SK-N-SH (cell line): ENCODE results near the gene CASD1. TPM values are rescaled to one million over a fixed set of nuclear protein-coding genes. Genes with fewer than 3 reads are reported as not detected.

Experiments used
- CTCF ChIA-PET: fragments of 300-600, 350-600 bp; formaldehyde crosslinking; extraction: SDS; loops from one replicate; lab custom pipeline; 2021; lab: Yijun Ruan, JAX
- POLR2A ChIA-PET: fragments of 350-600 bp; sonication (Branson Sonifier 250); formaldehyde crosslinking; extraction: SDS; loops from one replicate; lab custom pipeline; 2020; ENCODE audit warnings: antibody characterized with exemption, inconsistent platforms; lab: Yijun Ruan, JAX
- DNase-seq: peaks from one replicate; pipeline ENCODE4 v3.0.0; 2012
- H2AFZ ChIP-seq: fragments of 200-600 bp; sonication (generic); 2 replicates; pipeline ENCODE4 v1.8.1; 2016; ENCODE audit warnings: antibody characterized with exemption, mild to moderate bottlenecking, low read depth
- H3F3A ChIP-seq: fragments of 200-600 bp; sonication (generic); replicated peaks from 2 replicates; pipeline ENCODE3; 2016; ENCODE audit warnings: antibody characterized with exemption, mild to moderate bottlenecking; ENCODE audit not compliant: insufficient read depth
- H3K27ac ChIP-seq, 2 experiments: fragments of 200-500 bp in 1 of 2; fragments of 200-600 bp in 1 of 2; sonication (Bioruptor generic) in 1 of 2; sonication (generic), shearing (Covaris generic) in 1 of 2; 2 replicates each; pipeline versions ENCODE4 v1.5.1 to v1.6.1; 2014 to 2016; ENCODE audit warnings: low read depth in 2 of 2, inconsistent platforms in 1 of 2, low read length in 1 of 2, mild to moderate bottlenecking in 1 of 2, mixed read lengths in 1 of 2
- H3K27me3 ChIP-seq: fragments of 200-600 bp; sonication (generic), shearing (Covaris generic); 2 replicates; pipeline ENCODE4 v1.6.1; 2016; ENCODE audit warnings: mixed run types; ENCODE audit not compliant: insufficient read depth
- H3K36me3 ChIP-seq, 2 experiments: fragments of 200-500 bp in 1 of 2; fragments of 200-600 bp in 1 of 2; sonication (Bioruptor generic) in 1 of 2; sonication (generic) in 1 of 2; replicated peaks in 1 of 2; 2 replicates each; pipeline versions ENCODE3 to v1.5.1; 2014 to 2016; ENCODE audit warnings: low read length in 1 of 2, mild to moderate bottlenecking in 1 of 2; ENCODE audit not compliant: insufficient read depth in 2 of 2, control insufficient read depth in 1 of 2
- H3K4me1 ChIP-seq, 2 experiments: fragments of 200-500 bp in 1 of 2; fragments of 200-600 bp in 1 of 2; sonication (Bioruptor generic) in 1 of 2; sonication (generic), shearing (Covaris generic) in 1 of 2; 2 replicates each; pipeline versions ENCODE4 v1.5.1 to v1.6.1; 2014 to 2016; ENCODE audit warnings: low read depth in 1 of 2, low read length in 1 of 2, mixed run types in 1 of 2; ENCODE audit not compliant: insufficient read depth in 2 of 2, control insufficient read depth in 1 of 2
- H3K4me2 ChIP-seq: fragments of 200-600 bp; sonication (generic), shearing (Covaris generic); 2 replicates; pipeline ENCODE4 v1.6.1; 2017; ENCODE audit warnings: mixed run types
- H3K4me3 ChIP-seq, 2 experiments: fragments of 200-500 bp in 1 of 2; fragments of 200-600 bp in 1 of 2; sonication (Bioruptor generic) in 1 of 2; sonication (generic), shearing (Covaris generic) in 1 of 2; 2 replicates each; pipeline versions ENCODE4 v1.5.1 to v1.8.1; 2014 to 2016; ENCODE audit warnings: low read depth in 2 of 2, inconsistent platforms in 1 of 2, low read length in 1 of 2, mild to moderate bottlenecking in 1 of 2, mixed read lengths in 1 of 2, moderate library complexity in 1 of 2
- H3K79me2 ChIP-seq: fragments of 200-600 bp; sonication (generic); 2 replicates; pipeline ENCODE4 v1.8.1; 2017; ENCODE audit warnings: mild to moderate bottlenecking; ENCODE audit not compliant: insufficient read depth
- H3K9ac ChIP-seq: fragments of 200-600 bp; sonication (generic); 2 replicates; pipeline ENCODE4 v1.6.1; 2017; ENCODE audit warnings: mixed run types
- H3K9me2 ChIP-seq: fragments of 200-600 bp; sonication (generic); 2 replicates; pipeline ENCODE4 v1.6.1; 2017; ENCODE audit warnings: mixed run types
- H3K9me3 ChIP-seq: fragments of 200-600 bp; sonication (generic); 2 replicates; pipeline ENCODE4 v1.6.1; 2017; ENCODE audit warnings: mixed run types, mild to moderate bottlenecking, moderate library complexity
- H4K20me1 ChIP-seq: fragments of 200-600 bp; sonication (generic); 2 replicates; pipeline ENCODE4 v1.6.1; 2017; ENCODE audit warnings: mild to moderate bottlenecking, mixed run types; ENCODE audit not compliant: insufficient read depth
- CTCF ChIP-seq: fragments of 200-600 bp; sonication (generic); IDR thresholded peaks from 2 replicates; pipeline ENCODE4 v1.6.1; 2017; ENCODE audit warnings: antibody characterized with exemption, mild to moderate bottlenecking, moderate library complexity
- ELF1 ChIP-seq: IDR thresholded peaks from 2 replicates; pipeline ENCODE4 v1.4.0; 2012
- IRF3 ChIP-seq: fragments of 150-350 bp; IDR thresholded peaks from 2 replicates; pipeline ENCODE4 v1.6.1; 2016; ENCODE audit warnings: mild to moderate bottlenecking, low read depth, low read length
- MAX ChIP-seq: IDR thresholded peaks from 2 replicates; pipeline ENCODE4 v1.4.0; 2012; ENCODE audit warnings: low read depth
- MEF2A ChIP-seq: IDR thresholded peaks from 2 replicates; pipeline ENCODE4 v1.4.0; 2012; ENCODE audit warnings: low read depth, borderline replicate concordance
- RAD21 ChIP-seq: IDR thresholded peaks from 2 replicates; pipeline ENCODE4 v1.6.1; 2012; ENCODE audit warnings: mild to moderate bottlenecking, low read length
- SMC3 ChIP-seq: IDR thresholded peaks from 2 replicates; pipeline ENCODE4 v1.6.1; 2012; ENCODE audit warnings: low read depth, low read length, improper control_type of control experiment
- TEAD4 ChIP-seq: IDR thresholded peaks from 2 replicates; pipeline ENCODE4 v1.4.0; 2012; ENCODE audit warnings: mild to moderate bottlenecking, borderline replicate concordance; ENCODE audit not compliant: insufficient read depth
- USF2 ChIP-seq: fragments of 150-350 bp; IDR thresholded peaks from 2 replicates; pipeline ENCODE4 v1.6.1; 2017; ENCODE audit warnings: antibody characterized with exemption, low read length, low read depth, borderline replicate concordance
- YY1 ChIP-seq: IDR thresholded peaks from 2 replicates; pipeline ENCODE4 v1.4.0; 2012; ENCODE audit warnings: low read depth, mild to moderate bottlenecking
- ZBTB33 ChIP-seq: IDR thresholded peaks from 2 replicates; pipeline ENCODE4 v1.4.0; 2012; ENCODE audit warnings: low read depth, borderline replicate concordance
- WGBS: methylation state at CpG from one replicate; pipeline ENCODE4 v1.1.6; 2017; ENCODE audit warnings: low lambda C conversion rate; 5-methylcytosine and 5-hydroxymethylcytosine counted together
- polyA plus RNA-seq, 3 experiments: library from polyadenylated mRNA; depleted of rRNA; stranded (reverse); fragments of >200 nt; gene quantifications; 2 replicates each; pipeline ENCODE4 v1.2.3, GENCODE V29; 2012

Gene CASD1
- polyA plus RNA-seq, 1 of the 3 experiments (the other 2 are of a cell fraction), result 8.5 TPM

- TF ChIP-seq IRF3 (no peak), RAD21 (no peak), ZBTB33 (no peak), TEAD4 (no peak), MAX (no peak), CTCF (no peak), MEF2A (no peak)
Observed at GRCh38 chr7:94571816-94572215, 62.2 kb downstream of the CASD1 start (continued).

GRCh38 chr7:94575646-94576045 is 66.0 kb downstream of the CASD1 start:
- no peaks in the 10 kb centered on the region; a peak in 1 of 4 replicates for H3K4me1 ChIP-seq
- no peak for DNase-seq
- no peaks in the 10 kb centered on the region for H4K20me1 ChIP-seq
- H3F3A ChIP-seq, result no peaks in the 10 kb centered on the region
- H3K4me3 ChIP-seq, result no peak overlapping the region
- H3K79me2 ChIP-seq, result no peaks in the 10 kb centered on the region
- peaks cover 11% of the 10 kb centered on the region; the same call in 1 of the 2 replicates for H3K9me3 ChIP-seq
- WGBS, result 50% methylated on average over 2 of the region's 2 CpGs
- ChIA-PET CTCF (interaction anchor here (1.2 kb wide), 1 partner anchor 13 kb away, joined by 3 read pairs; no protein-coding TSS in a partner anchor), POLR2A (no interaction called here)
- H3K4me2 ChIP-seq, result no peak overlapping the region
- H3K9me2 ChIP-seq, result no peaks in the 10 kb centered on the region
- TF ChIP-seq YY1, result no peak
- TF ChIP-seq USF2, result no peak
- TF ChIP-seq SMC3, result no peak
- TF ChIP-seq ELF1, result no peak
- H3K27me3 ChIP-seq, result no peaks in the 10 kb centered on the region
- H3K27ac ChIP-seq, result no peak overlapping the region
- H3K36me3 ChIP-seq, result peaks cover 0 to 5% of the 10 kb centered on the region in 2 experiments
- H2AFZ ChIP-seq, result no peak overlapping the region
- H3K9ac ChIP-seq, result no peak overlapping the region
